ENCODE results near the gene FAM83C. TPM values are rescaled to one million over a fixed set of nuclear protein-coding genes. Genes with fewer than 3 reads are reported as not detected.

FAM83C gene
- total and polyA plus RNA-seq, 2 donors (not counting 1 experiment from before 2014, with no cell fraction given) = 0.02 TPM; not detected in 1

GRCh38 chr20:35326740-35327073, 34.5 kb upstream of the FAM83C start:
- no peaks in the 10 kb centered on the region for H4K20me1 ChIP-seq (ENCODE audit: control insufficient read depth, extremely low read depth, insufficient read depth, low read length)
- no peak overlapping the region for H3K9ac ChIP-seq (ENCODE audit: insufficient read depth, low read length)
- DNase-seq (ENCODE audit: low read depth in 2 of 2) = no peak
- no peaks in the 10 kb centered on the region for H3K9me3 ChIP-seq (ENCODE audit: control insufficient read depth, insufficient read depth, low read depth, low read length)
- peaks cover 2% of the 10 kb centered on the region for H3K36me3 ChIP-seq (ENCODE audit: control insufficient read depth, insufficient read depth, low read length)
- H3K27me3 ChIP-seq (ENCODE audit: control insufficient read depth, insufficient read depth, low read length) = no peaks in the 10 kb centered on the region
- TF ChIP-seq EZH2 (IDR thresholded peaks at IDR 0.05; ENCODE audit: low read length, missing control alignments) (no peak), CTCF (conservative IDR thresholded peaks at IDR 0.05 in 1 of 2, IDR thresholded peaks at IDR 0.05 in 1 of 2; ENCODE audit: low read depth in 1 of 2, low read length in 2 of 2) (no peak)
- no peak overlapping the region for H3K4me3 ChIP-seq (replicated peaks in 1 of 4; ENCODE audit: control extremely low read depth in 1 of 4, insufficient read depth in 1 of 4, low read depth in 3 of 4, low read length in 4 of 4)
- no peak overlapping the region for H2AFZ ChIP-seq (ENCODE audit: low read length)
- H3K27ac ChIP-seq (ENCODE audit: insufficient read depth, low read length) = peak overlapping the region; percentile 24
- no peak overlapping the region for H3K4me2 ChIP-seq (ENCODE audit: extremely low read depth, insufficient read depth, low read length)
- no peaks in the 10 kb centered on the region for H3K79me2 ChIP-seq (ENCODE audit: control insufficient read depth, insufficient read depth, low read length)
- peaks cover 16% of the 10 kb centered on the region for H3K4me1 ChIP-seq (ENCODE audit: control insufficient read depth, extremely low read depth, insufficient read depth, low read length)

- Histone ChIP-seq H3K9me3 (ENCODE audit: control insufficient read depth, insufficient read depth, low read depth, low read length) (no peaks in the 10 kb centered on the region), H3K4me3 (replicated peaks in 1 of 4; ENCODE audit: control extremely low read depth in 1 of 4, insufficient read depth in 1 of 4, low read depth in 3 of 4, low read length in 4 of 4) (no peak overlapping the region), H3K27ac (ENCODE audit: insufficient read depth, low read length) (no peak overlapping the region), H2AFZ (ENCODE audit: low read length) (no peak overlapping the region), H4K20me1 (ENCODE audit: control insufficient read depth, extremely low read depth, insufficient read depth, low read length) (no peaks in the 10 kb centered on the region), H3K9ac (ENCODE audit: insufficient read depth, low read length) (no peak overlapping the region), H3K4me2 (ENCODE audit: extremely low read depth, insufficient read depth, low read length) (no peak overlapping the region), H3K36me3 (ENCODE audit: control insufficient read depth, insufficient read depth, low read length) (peaks cover 2% of the 10 kb centered on the region), H3K4me1 (ENCODE audit: control insufficient read depth, extremely low read depth, insufficient read depth, low read length) (peaks cover 16% of the 10 kb centered on the region), H3K27me3 (ENCODE audit: control insufficient read depth, insufficient read depth, low read length) (no peaks in the 10 kb centered on the region), H3K79me2 (ENCODE audit: control insufficient read depth, insufficient read depth, low read length) (no peaks in the 10 kb centered on the region)
- DNase-seq (ENCODE audit: low read depth in 2 of 2) = peak in 1 of 2 donors; percentile 48
- TF ChIP-seq EZH2 (IDR thresholded peaks at IDR 0.05; ENCODE audit: low read length, missing control alignments) (no peak), CTCF (conservative IDR thresholded peaks at IDR 0.05 in 1 of 2, IDR thresholded peaks at IDR 0.05 in 1 of 2; ENCODE audit: low read depth in 1 of 2, low read length in 2 of 2) (no peak)
Measured at GRCh38 chr20:35326021-35326739, 34.0 kb upstream of the FAM83C start.

GRCh38 chr20:35325401-35325800, 33.2 kb upstream of the FAM83C start:
- Histone ChIP-seq H3K4me1 (ENCODE audit: control insufficient read depth, extremely low read depth, insufficient read depth, low read length) (peaks cover 24% of the 10 kb centered on the region), H3K79me2 (ENCODE audit: control insufficient read depth, insufficient read depth, low read length) (no peaks in the 10 kb centered on the region), H3K9me3 (ENCODE audit: control insufficient read depth, insufficient read depth, low read depth, low read length) (no peaks in the 10 kb centered on the region), H3K27me3 (ENCODE audit: control insufficient read depth, insufficient read depth, low read length) (no peaks in the 10 kb centered on the region), H3K27ac (ENCODE audit: insufficient read depth, low read length) (no peak overlapping the region), H3K36me3 (ENCODE audit: control insufficient read depth, insufficient read depth, low read length) (peaks cover 2% of the 10 kb centered on the region), H2AFZ (ENCODE audit: low read length) (no peak overlapping the region), H4K20me1 (ENCODE audit: control insufficient read depth, extremely low read depth, insufficient read depth, low read length) (no peaks in the 10 kb centered on the region), H3K4me3 (replicated peaks in 1 of 4; ENCODE audit: control extremely low read depth in 1 of 4, insufficient read depth in 1 of 4, low read depth in 3 of 4, low read length in 4 of 4) (no peak overlapping the region), H3K9ac (ENCODE audit: insufficient read depth, low read length) (no peak overlapping the region), H3K4me2 (ENCODE audit: extremely low read depth, insufficient read depth, low read length) (no peak overlapping the region)
- no peak for TF ChIP-seq CTCF (conservative IDR thresholded peaks at IDR 0.05 in 1 of 2, IDR thresholded peaks at IDR 0.05 in 1 of 2; ENCODE audit: low read depth in 1 of 2, low read length in 2 of 2)
- no peak for TF ChIP-seq EZH2 (IDR thresholded peaks at IDR 0.05; ENCODE audit: low read length, missing control alignments)
- no peak for DNase-seq (ENCODE audit: low read depth in 2 of 2)

Measured in fibroblast of lung (primary cell).